GM19324 (cell line): Measurements from ENCODE around the gene MARCHF4.

Source experiments
- ATAC-seq: cut with Tn5 transposase; IDR thresholded peaks from one replicate; pipeline ENCODE4 v1.9.1; 2021; ENCODE audit warnings: mild to moderate bottlenecking, moderate library complexity; ENCODE audit not compliant: unreplicated experiment, low FRiP score

The MARCHF4 gene

GRCh38 chr2:216371721-216372702, at the start of gene MARCHF4:
TSS of gene MARCHF4 (minus strand) at chr2:216372483. CDS start at chr2:216370260, 2,223 bp downstream.
- no peak for ATAC-seq

GRCh38 chr2:216420367-216421101, 48.3 kb upstream of the MARCHF4 start:
- no peak for ATAC-seq

GRCh38 chr2:216418981-216419380, 46.7 kb upstream of the MARCHF4 start:
- ATAC-seq: no peak

GRCh38 chr2:216416571-216417307, 44.5 kb upstream of the MARCHF4 start:
- no peak for ATAC-seq

- ATAC-seq: no peak
These were observed 43.3 kb upstream of the MARCHF4 start for GRCh38 chr2:216415541-216415940.

GRCh38 chr2:216414772-216415319, 42.6 kb upstream of the MARCHF4 start:
- no peak for ATAC-seq

- ATAC-seq: no peak
These were observed 41.6 kb upstream of the MARCHF4 start for GRCh38 chr2:216413882-216414281.

GRCh38 chr2:216412022-216412999, 40.0 kb upstream of the MARCHF4 start, which contains the start of gene SMARCAL1:
TSS of gene SMARCAL1 (plus strand) at chr2:216412484. CDS start at chr2:216414705, 2,221 bp downstream.
- peak; percentile 97 for ATAC-seq

GRCh38 chr2:216410550-216410949, 38.3 kb upstream of the MARCHF4 start:
- ATAC-seq: no peak

GRCh38 chr2:216408426-216409290, 36.4 kb upstream of the MARCHF4 start:
- ATAC-seq: no peak

- no peak for ATAC-seq
These were observed 34.5 kb upstream of the MARCHF4 start for GRCh38 chr2:216406826-216407225.

GRCh38 chr2:216405588-216405987, 33.3 kb upstream of the MARCHF4 start:
- ATAC-seq: no peak

- ATAC-seq: peak; percentile 47
These were observed 31.8 kb upstream of the MARCHF4 start for GRCh38 chr2:216404010-216404618.

GRCh38 chr2:216402751-216403150, 30.5 kb upstream of the MARCHF4 start:
- no peak for ATAC-seq

- ATAC-seq: no peak
These were observed 27.3 kb upstream of the MARCHF4 start for GRCh38 chr2:216399621-216400020.

GRCh38 chr2:216394881-216395280, 22.6 kb upstream of the MARCHF4 start:
- no peak for ATAC-seq

GRCh38 chr2:216392945-216393840, 20.9 kb upstream of the MARCHF4 start:
- ATAC-seq: no peak
